CD14-positive monocyte (primary cell): ENCODE measurements around the gene RPLP2. TPM values are rescaled to one million over a fixed set of nuclear protein-coding genes. Genes with fewer than 3 reads are reported as not detected.

Source experiments
- DNase-seq, 3 donors: peaks; one replicate each; pipeline ENCODE4 v3.0.0-alpha.2; 2011 to 2022
- H2AFZ ChIP-seq: 2 replicates; pipeline ENCODE4 v1.6.0; 2012; ENCODE audit warnings: mild to moderate bottlenecking, low read depth, low read length, inconsistent platforms; ENCODE audit not compliant: insufficient read depth, poor library complexity, severe bottlenecking
- H3K27ac ChIP-seq, 2 donors: 1 replicate in 1 of 2; 2 replicates in 1 of 2; pipeline ENCODE4 v1.5.1; 2012 to 2013; ENCODE audit warnings: low read length in 2 of 2, control low read depth in 1 of 2, inconsistent platforms in 1 of 2, low read depth in 1 of 2, mild to moderate bottlenecking in 1 of 2
- H3K27me3 ChIP-seq, 2 donors: one replicate each; pipeline versions ENCODE4 v1.6.0 to v1.6.1; 2011 to 2013; ENCODE audit warnings: low read length in 2 of 2; ENCODE audit not compliant: control insufficient read depth in 2 of 2, insufficient read depth in 2 of 2
- H3K36me3 ChIP-seq, 2 donors: replicated peaks in 1 of 2; 1 replicate in 1 of 2; 2 replicates in 1 of 2; pipeline versions ENCODE4 v1.5.1 to v1.6.1; 2012 to 2013; ENCODE audit warnings: low read length in 2 of 2, control low read depth in 1 of 2, inconsistent platforms in 1 of 2, mild to moderate bottlenecking in 1 of 2; ENCODE audit not compliant: insufficient read depth in 2 of 2, control insufficient read depth in 1 of 2
- H3K4me1 ChIP-seq, 2 donors: 1 replicate in 1 of 2; 2 replicates in 1 of 2; pipeline versions ENCODE4 v1.5.1 to v1.6.1; 2012 to 2013; ENCODE audit warnings: low read length in 2 of 2, control low read depth in 1 of 2, inconsistent platforms in 1 of 2, mild to moderate bottlenecking in 1 of 2, moderate library complexity in 1 of 2; ENCODE audit not compliant: insufficient read depth in 2 of 2, control insufficient read depth in 1 of 2
- H3K4me2 ChIP-seq: replicated peaks from 2 replicates; pipeline ENCODE3; 2012; ENCODE audit warnings: low read length, moderate library complexity, mild to moderate bottlenecking; ENCODE audit not compliant: poor library complexity, severe bottlenecking; ENCODE audit errors: extremely low read depth
- H3K4me3 ChIP-seq, 3 experiments: fragments of 200-600 bp in 1 of 3; sonication (generic) in 1 of 3; replicated peaks in 1 of 3; 1 replicate in 2 of 3; 2 replicates in 1 of 3; pipeline ENCODE4 v1.5.1; 2011 to 2013; ENCODE audit warnings: low read length in 3 of 3, mild to moderate bottlenecking in 3 of 3, control low read depth in 2 of 3, low read depth in 2 of 3, inconsistent platforms in 1 of 3, moderate library complexity in 1 of 3
- H3K79me2 ChIP-seq: 2 replicates; pipeline ENCODE4 v1.6.0; 2012; ENCODE audit warnings: mild to moderate bottlenecking, control low read depth, inconsistent platforms, low read length, moderate library complexity; ENCODE audit not compliant: insufficient read depth
- H3K9ac ChIP-seq: 2 replicates; pipeline ENCODE4 v1.6.0; 2017; ENCODE audit warnings: low read length, mild to moderate bottlenecking; ENCODE audit not compliant: insufficient read depth, poor library complexity, severe bottlenecking
- H3K9me3 ChIP-seq, 2 donors: replicated peaks in 1 of 2; 1 replicate in 1 of 2; 2 replicates in 1 of 2; pipeline versions ENCODE4 v1.5.1 to v1.6.1; 2012 to 2013; ENCODE audit warnings: low read length in 2 of 2, control low read depth in 1 of 2; ENCODE audit not compliant: control insufficient read depth in 1 of 2, insufficient read depth in 1 of 2
- H4K20me1 ChIP-seq: 2 replicates; pipeline ENCODE4 v1.6.0; 2012; ENCODE audit warnings: mild to moderate bottlenecking, low read length, control low read depth, moderate library complexity; ENCODE audit not compliant: insufficient read depth
- H3K27ac Mint-ChIP-seq, 7 donors: one replicate each; pipeline ENCODE4 v1.8.0; 2020; ENCODE audit warnings: mild to moderate bottlenecking in 7 of 7, mixed read lengths in 7 of 7, moderate library complexity in 6 of 7, inconsistent platforms in 2 of 7
- H3K27me3 Mint-ChIP-seq, 3 donors: one replicate each; pipeline ENCODE4 v1.8.0; 2021 to 2022; ENCODE audit warnings: low read depth in 3 of 3, mild to moderate bottlenecking in 3 of 3, mixed read lengths in 3 of 3, moderate library complexity in 3 of 3, inconsistent platforms in 1 of 3
- H3K36me3 Mint-ChIP-seq, 2 donors: one replicate each; pipeline ENCODE4 v1.8.0; 2020; ENCODE audit warnings: mixed read lengths in 2 of 2, inconsistent platforms in 1 of 2, mild to moderate bottlenecking in 1 of 2
- H3K4me1 Mint-ChIP-seq: one replicate; pipeline ENCODE4 v1.8.0; 2020; ENCODE audit warnings: mild to moderate bottlenecking, mixed read lengths
- H3K4me3 Mint-ChIP-seq, 2 donors: one replicate each; pipeline ENCODE4 v1.8.0; 2020; ENCODE audit warnings: mild to moderate bottlenecking in 2 of 2, mixed read lengths in 2 of 2, moderate library complexity in 1 of 2
- H3K9me3 Mint-ChIP-seq, 7 donors: one replicate each; pipeline ENCODE4 v1.8.0; 2020 to 2022; ENCODE audit warnings: mixed read lengths in 7 of 7, mild to moderate bottlenecking in 6 of 7, moderate library complexity in 6 of 7, inconsistent platforms in 2 of 7
- CTCF ChIP-seq: fragments of 200-600 bp; IDR thresholded peaks from one replicate; pipeline ENCODE4 v1.8.0; 2022; ENCODE audit warnings: antibody characterized with exemption, mild to moderate bottlenecking
- WGBS: methylation state at CpG from one replicate; pipeline ENCODE4 v1.1.5; 2013; ENCODE audit warnings: missing lambda C conversion rate; ENCODE audit not compliant: insufficient coverage; 5-methylcytosine and 5-hydroxymethylcytosine counted together
- intact Hi-C, 2 donors: fragments of 100-400 bp; cut with micrococcal nuclease; formaldehyde crosslinking; loops; one replicate each; pipeline versions ENCODE4 v1.15.0 to v1.15.1; 2023
- polyA plus RNA-seq, 3 donors: library from polyadenylated mRNA; depleted of rRNA in 1 of 3; unstranded in 2 of 3; stranded (reverse) in 1 of 3; fragments of 300-500 nt in 2 of 3; fragments of >200 nt in 1 of 3; fragmentation: Illumina TruSeq in 2 of 3; gene quantifications; 1 replicate in 2 of 3; 2 replicates in 1 of 3; pipeline ENCODE4 v1.2.3, GENCODE V29; 2012 to 2021

The RPLP2 gene
- polyA plus RNA-seq, 3 donors, result 879 to 1,191 (median 990) TPM

DNA sequence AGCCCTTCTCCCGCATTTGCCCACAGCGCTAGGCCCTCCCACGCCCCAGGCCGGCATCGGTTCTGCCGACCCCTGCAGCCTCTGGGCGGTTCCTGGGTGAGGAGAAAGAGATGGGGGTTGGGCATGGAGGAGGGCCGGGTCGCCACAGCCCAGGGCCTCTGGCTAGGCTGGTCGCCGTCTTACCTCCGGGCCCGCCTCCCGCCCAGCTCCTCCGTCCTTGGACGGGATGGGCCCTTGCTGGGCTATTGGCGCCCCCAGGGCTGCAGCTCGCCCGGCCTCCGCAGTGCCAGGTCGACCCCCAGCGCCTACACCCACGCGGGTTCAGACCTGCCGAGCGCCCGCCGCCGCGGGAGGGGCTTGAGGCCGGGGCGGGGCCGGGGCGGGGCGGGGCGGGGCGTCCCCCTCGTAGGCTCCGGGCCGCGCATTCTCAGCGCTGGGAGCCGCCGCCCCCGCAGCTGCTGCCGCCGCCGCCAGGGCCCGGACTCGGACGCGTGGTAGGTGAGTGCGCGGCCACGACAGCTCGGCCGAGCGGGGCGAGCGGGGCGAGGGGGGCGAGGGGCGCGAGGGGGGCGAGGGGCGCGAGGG, 22.9 kb downstream of the RPLP2 start, which contains the start of gene CD151:
Gene CD151 (plus strand): TSS at position 424 of the 585 bp plus-strand sequence. CDS start 3,118 bp downstream, outside the sequence.
- Histone ChIP-seq H3K9me3 (no peaks in the 10 kb centered on the region), H3K4me3 (peak within 1 kb of the TSS; percentile 47 to 85 (median 56)), H2AFZ (peak within 1 kb of the TSS; percentile 41), H3K36me3 (peaks cover 14 to 16% of the 10 kb centered on the region in 2 donors), H3K4me1 (peaks cover 70 to 73% of the 10 kb centered on the region in 2 donors), H3K79me2 (peaks cover 21% of the 10 kb centered on the region), H4K20me1 (peaks cover 65% of the 10 kb centered on the region), H3K27me3 (peaks cover 10 to 58% of the 10 kb centered on the region in 2 donors), H3K9ac (peak within 1 kb of the TSS; percentile 66), H3K4me2 (peak within 1 kb of the TSS; percentile 91), H3K27ac (peak within 1 kb of the TSS in 1 of 2 donors; percentile 71)
- WGBS, result 2% methylated on average over 46 of the region's 67 CpGs
- Mint-ChIP-seq H3K4me1 (peaks cover 64% of the 10 kb centered on the region), H3K9me3 (peaks cover 0 to 21% (median 3%) of the 10 kb centered on the region in 7 donors), H3K4me3 (peak within 1 kb of the TSS; percentile 84 to 87), H3K27me3 (peaks cover 38 to 74% (median 45%) of the 10 kb centered on the region in 3 donors), H3K36me3 (peaks cover 18 to 21% of the 10 kb centered on the region in 2 donors), H3K27ac (peak within 1 kb of the TSS; percentile 63 to 95 (median 86))
- intact Hi-C loops, result no loop called here
- no peak for TF ChIP-seq CTCF
- peak in 2 of 3 donors; percentile 41 to 47 for DNase-seq

- peaks cover 19 to 22% of the 10 kb centered on the region in 2 donors for H3K36me3 ChIP-seq
- H3K4me1 Mint-ChIP-seq, result peaks cover 58% of the 10 kb centered on the region
- peak; percentile 34 to 48 (median 46) for DNase-seq
- peaks cover 21 to 22% of the 10 kb centered on the region in 2 donors for H3K36me3 Mint-ChIP-seq
- peaks cover 63 to 67% of the 10 kb centered on the region in 2 donors for H3K4me1 ChIP-seq
- peak overlapping the region; percentile 66 for H3K9ac ChIP-seq
- peak overlapping the region; percentile 47 to 85 (median 56) for H3K4me3 ChIP-seq
- peaks cover 0 to 17% (median 1%) of the 10 kb centered on the region in 7 donors for H3K9me3 Mint-ChIP-seq
- no peaks in the 10 kb centered on the region for H3K9me3 ChIP-seq
- H3K27me3 Mint-ChIP-seq, result peaks cover 32 to 67% (median 39%) of the 10 kb centered on the region in 3 donors
- TF ChIP-seq CTCF, result no peak
- intact Hi-C loops, result no loop called here
- peak overlapping the region in 4 of 7 donors; percentile 76 to 95 (median 90) for H3K27ac Mint-ChIP-seq
- no peak overlapping the region for H2AFZ ChIP-seq
- peaks cover 21% of the 10 kb centered on the region for H3K79me2 ChIP-seq
- peak overlapping the region; percentile 84 to 87 for H3K4me3 Mint-ChIP-seq
- H3K4me2 ChIP-seq, result peak overlapping the region; percentile 91
- WGBS, result under 1% methylated on average over 50 of the region's 55 CpGs
- peak overlapping the region in 1 of 2 donors; percentile 71 for H3K27ac ChIP-seq
- peaks cover 72% of the 10 kb centered on the region for H4K20me1 ChIP-seq
- H3K27me3 ChIP-seq, result peaks cover 10 to 52% of the 10 kb centered on the region in 2 donors
These were observed 23.5 kb downstream of the RPLP2 start for GRCh38 chr11:833114-833791.
